OCI-LY3 (cell line): ENCODE data around the gene ELP4.

Experiments used
- H2AFZ ChIP-seq: fragments of 200-600, 300-600 bp; shearing (Covaris generic); 2 replicates; pipeline ENCODE4 v1.6.0; 2014; ENCODE audit warnings: antibody characterized with exemption, low read depth, low read length
- H3K27ac ChIP-seq: fragments of 200-600, 300-600 bp; sonication (generic); 2 replicates; pipeline ENCODE4 v1.5.1; 2014; ENCODE audit warnings: mild to moderate bottlenecking, low read length, moderate library complexity, mixed read lengths
- H3K27me3 ChIP-seq: fragments of 200-600, 300-600 bp; sonication (generic); 2 replicates; pipeline ENCODE4 v1.6.1; 2014; ENCODE audit warnings: low read depth, low read length, mixed read lengths
- H3K36me3 ChIP-seq: fragments of 200-600, 300-600 bp; sonication (generic); replicated peaks from 2 replicates; pipeline ENCODE3; 2014; ENCODE audit warnings: low read depth, low read length, mixed read lengths
- H3K4me1 ChIP-seq: fragments of 300-600, 200-600 bp; sonication (generic); 2 replicates; pipeline ENCODE4 v1.6.1; 2014; ENCODE audit warnings: low read length, mixed read lengths
- H3K4me2 ChIP-seq: fragments of 200-600, 300-600 bp; sonication (generic); 2 replicates; pipeline ENCODE4 v1.6.1; 2014; ENCODE audit warnings: low read length, mixed read lengths
- H3K4me3 ChIP-seq: fragments of 300-600, 200-600 bp; sonication (generic); 2 replicates; pipeline ENCODE4 v1.5.1; 2014; ENCODE audit warnings: antibody characterized with exemption, mild to moderate bottlenecking, low read length, moderate library complexity
- H3K79me2 ChIP-seq: fragments of 300-600, 200-600 bp; shearing (Covaris generic); 2 replicates; pipeline ENCODE4 v1.6.1; 2014; ENCODE audit warnings: mild to moderate bottlenecking, low read length, mixed read lengths
- H3K9ac ChIP-seq: fragments of 300-600, 200-600 bp; shearing (Covaris generic); 2 replicates; pipeline ENCODE4 v1.6.0; 2014; ENCODE audit warnings: mild to moderate bottlenecking, low read length, moderate library complexity
- H3K9me3 ChIP-seq: fragments of 200-600, 300-600 bp; shearing (Covaris generic); 2 replicates; pipeline ENCODE4 v1.6.1; 2014; ENCODE audit warnings: low read length, mixed read lengths; ENCODE audit not compliant: insufficient read depth
- H4K20me1 ChIP-seq: fragments of 200-600, 300-600 bp; sonication (generic); 2 replicates; pipeline ENCODE4 v1.6.1; 2016; ENCODE audit warnings: low read length, mixed read lengths; ENCODE audit not compliant: insufficient read depth
- EZH2phosphoT487 ChIP-seq: fragments of 200-600 bp; shearing (Covaris generic); IDR thresholded peaks from 2 replicates; pipeline ENCODE4 v1.6.1; 2018; ENCODE audit warnings: antibody characterized with exemption, mixed run types, low read depth
- TF ChIP-seq, protein P1 (sequence below): fragments of 200-600, 300-600 bp; sonication (generic); IDR thresholded peaks from 2 replicates; pipeline ENCODE4 v1.5.1; 2014; ENCODE audit warnings: antibody characterized with exemption, low read length, low read depth

Gene ELP4

DNA sequence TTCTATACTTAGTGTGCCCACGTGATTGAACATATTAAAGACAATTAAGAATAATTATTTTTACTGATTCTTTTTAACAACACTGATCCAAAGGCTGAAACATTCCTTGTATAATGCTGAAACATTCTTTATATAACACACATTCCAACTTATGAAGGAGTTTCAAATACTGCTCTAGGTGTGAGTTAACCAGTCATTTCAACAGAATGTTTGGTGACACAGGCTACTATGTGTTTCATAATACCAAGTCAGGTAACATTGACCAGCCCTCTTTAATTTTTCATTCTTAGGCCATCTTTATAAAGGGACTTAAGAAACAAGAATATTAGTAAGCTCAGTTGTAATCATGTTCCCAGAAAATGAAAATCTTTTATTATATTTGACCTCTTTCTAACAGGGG, 136.6 kb downstream of the ELP4 start:
- Histone ChIP-seq H3K4me2 (no peak overlapping the region), H3K4me1 (no peaks in the 10 kb centered on the region), H3K27me3 (no peaks in the 10 kb centered on the region), H4K20me1 (no peaks in the 10 kb centered on the region), H3K27ac (no peak overlapping the region), H3K9ac (no peak overlapping the region), H2AFZ (no peak overlapping the region), H3K36me3 (no peaks in the 10 kb centered on the region), H3K79me2 (no peaks in the 10 kb centered on the region), H3K9me3 (no peaks in the 10 kb centered on the region), H3K4me3 (no peak overlapping the region)
- TF ChIP-seq EZH2phosphoT487, result no peak
- TF ChIP-seq, protein P1, sequence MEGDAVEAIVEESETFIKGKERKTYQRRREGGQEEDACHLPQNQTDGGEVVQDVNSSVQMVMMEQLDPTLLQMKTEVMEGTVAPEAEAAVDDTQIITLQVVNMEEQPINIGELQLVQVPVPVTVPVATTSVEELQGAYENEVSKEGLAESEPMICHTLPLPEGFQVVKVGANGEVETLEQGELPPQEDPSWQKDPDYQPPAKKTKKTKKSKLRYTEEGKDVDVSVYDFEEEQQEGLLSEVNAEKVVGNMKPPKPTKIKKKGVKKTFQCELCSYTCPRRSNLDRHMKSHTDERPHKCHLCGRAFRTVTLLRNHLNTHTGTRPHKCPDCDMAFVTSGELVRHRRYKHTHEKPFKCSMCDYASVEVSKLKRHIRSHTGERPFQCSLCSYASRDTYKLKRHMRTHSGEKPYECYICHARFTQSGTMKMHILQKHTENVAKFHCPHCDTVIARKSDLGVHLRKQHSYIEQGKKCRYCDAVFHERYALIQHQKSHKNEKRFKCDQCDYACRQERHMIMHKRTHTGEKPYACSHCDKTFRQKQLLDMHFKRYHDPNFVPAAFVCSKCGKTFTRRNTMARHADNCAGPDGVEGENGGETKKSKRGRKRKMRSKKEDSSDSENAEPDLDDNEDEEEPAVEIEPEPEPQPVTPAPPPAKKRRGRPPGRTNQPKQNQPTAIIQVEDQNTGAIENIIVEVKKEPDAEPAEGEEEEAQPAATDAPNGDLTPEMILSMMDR, result no peak

DNA sequence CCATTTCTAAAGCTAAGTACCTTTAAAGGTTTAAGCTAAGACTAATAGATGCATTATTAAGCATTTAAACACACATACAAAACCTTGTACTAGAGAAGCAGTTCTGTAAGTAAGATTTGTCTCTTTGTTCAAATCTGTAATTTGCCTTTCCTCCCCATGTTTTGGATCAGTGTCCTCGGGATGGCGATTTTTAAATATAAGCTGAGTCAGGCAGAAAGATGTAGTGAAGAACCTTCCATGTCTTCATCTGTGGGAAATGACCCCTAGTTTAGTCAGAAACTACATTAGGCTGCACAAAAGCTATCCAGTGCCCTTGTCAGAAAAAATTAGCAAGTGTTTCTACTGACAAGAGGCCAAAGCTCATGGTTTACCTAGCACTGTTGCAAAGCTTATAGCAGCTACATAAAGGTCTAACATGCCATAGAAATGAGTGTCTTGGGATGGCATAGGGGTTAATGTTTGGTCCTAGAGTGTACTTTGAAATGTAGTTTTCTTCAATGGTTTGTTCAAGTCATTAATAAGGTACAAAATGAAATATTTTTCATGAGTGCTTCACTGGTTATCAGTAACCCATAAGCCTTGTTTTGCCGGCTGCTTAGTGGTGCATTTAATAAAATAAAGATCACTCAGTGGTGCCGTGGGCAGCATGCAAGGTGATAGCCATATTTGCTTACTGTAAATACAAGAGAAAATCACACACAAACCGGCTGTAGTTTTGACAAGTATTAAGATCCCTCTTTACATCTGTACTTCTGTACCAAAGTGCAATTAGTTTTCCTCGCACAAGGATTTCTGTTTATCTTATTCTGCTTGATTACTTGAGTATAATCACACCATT, 139.8 kb downstream of the ELP4 start:
- TF ChIP-seq EZH2phosphoT487, result no peak
- TF ChIP-seq, protein P1, result no peak
- Histone ChIP-seq H3K4me3 (no peak overlapping the region), H2AFZ (no peak overlapping the region), H3K79me2 (no peaks in the 10 kb centered on the region), H3K9ac (no peak overlapping the region), H3K4me2 (no peak overlapping the region), H3K9me3 (no peaks in the 10 kb centered on the region), H4K20me1 (no peaks in the 10 kb centered on the region), H3K27me3 (no peaks in the 10 kb centered on the region), H3K4me1 (no peaks in the 10 kb centered on the region), H3K36me3 (no peaks in the 10 kb centered on the region), H3K27ac (no peak overlapping the region)

DNA sequence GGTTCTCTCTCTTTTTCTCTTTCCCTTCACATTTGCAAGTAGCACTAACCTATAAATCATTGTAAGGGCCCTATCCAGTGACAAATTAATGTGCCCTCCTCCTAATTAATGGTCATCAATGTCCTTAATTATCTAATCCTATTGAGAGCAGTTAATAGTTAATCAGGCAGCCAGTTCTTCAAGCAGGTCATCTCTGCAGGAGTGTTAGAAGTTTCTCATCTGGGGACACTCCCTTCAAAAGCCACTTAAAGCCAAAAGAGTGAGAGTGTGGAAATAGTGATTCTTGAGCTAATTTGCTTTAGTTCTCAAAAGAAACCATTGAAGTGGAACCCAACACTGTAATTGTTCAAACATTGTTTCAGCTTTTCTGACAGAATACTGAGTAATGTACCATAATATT, 141.6 kb downstream of the ELP4 start:
- H4K20me1 ChIP-seq, result no peaks in the 10 kb centered on the region
- H3K79me2 ChIP-seq, result no peaks in the 10 kb centered on the region
- no peaks in the 10 kb centered on the region for H3K4me1 ChIP-seq
- H2AFZ ChIP-seq, result no peak overlapping the region
- no peak overlapping the region for H3K4me2 ChIP-seq
- H3K27ac ChIP-seq, result no peak overlapping the region
- H3K36me3 ChIP-seq, result no peaks in the 10 kb centered on the region
- H3K9me3 ChIP-seq, result no peaks in the 10 kb centered on the region
- no peaks in the 10 kb centered on the region for H3K27me3 ChIP-seq
- TF ChIP-seq EZH2phosphoT487, result no peak
- TF ChIP-seq, protein P1, result no peak
- H3K9ac ChIP-seq, result no peak overlapping the region
- H3K4me3 ChIP-seq, result no peak overlapping the region

DNA sequence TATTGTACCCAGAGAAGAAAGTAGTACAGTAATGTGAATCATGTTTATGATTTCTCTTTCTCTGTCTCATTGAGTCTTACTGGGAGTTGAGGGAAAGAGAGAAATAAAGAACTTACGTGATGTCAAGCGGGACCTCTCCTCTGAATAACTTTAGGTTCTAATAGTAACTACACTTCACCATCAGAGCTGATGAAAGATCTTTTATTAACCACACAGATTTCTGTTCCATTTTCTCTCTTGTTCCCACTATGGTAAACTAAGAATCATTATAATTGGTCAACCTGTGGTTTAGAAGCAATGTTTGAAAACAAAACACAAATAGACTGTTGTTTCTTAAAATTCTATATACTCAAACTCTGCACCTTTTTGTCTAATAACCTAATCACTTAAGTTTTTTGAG, 142.3 kb downstream of the ELP4 start:
- TF ChIP-seq, protein P1, result no peak
- no peak for TF ChIP-seq EZH2phosphoT487
- Histone ChIP-seq H3K27me3 (no peaks in the 10 kb centered on the region), H3K36me3 (no peaks in the 10 kb centered on the region), H4K20me1 (no peaks in the 10 kb centered on the region), H3K4me2 (no peak overlapping the region), H3K4me1 (no peaks in the 10 kb centered on the region), H3K79me2 (no peaks in the 10 kb centered on the region), H3K9ac (no peak overlapping the region), H3K4me3 (no peak overlapping the region), H3K27ac (no peak overlapping the region), H3K9me3 (no peaks in the 10 kb centered on the region), H2AFZ (no peak overlapping the region)
